ENCODE results near the gene SULT6B1.
"Not testable (repeated sequence)": the region's sequence is repeated elsewhere in the genome, so short reads cannot be mapped to it uniquely, and the experiment has no call there.

SULT6B1 gene

GRCh38 chr2:37224063-37224462, 35.6 kb upstream of the SULT6B1 start:
- no peak for TF ChIP-seq CTCF (IDR thresholded peaks at IDR 0.05; ENCODE audit: low read depth, low read length)
- H3K4me3 ChIP-seq (replicated peaks in 1 of 2; ENCODE audit: low read depth in 2 of 2, low read length in 2 of 2): no peak overlapping the region
- DNase-seq (ENCODE audit: low read depth in 2 of 2): no peak

DNA sequence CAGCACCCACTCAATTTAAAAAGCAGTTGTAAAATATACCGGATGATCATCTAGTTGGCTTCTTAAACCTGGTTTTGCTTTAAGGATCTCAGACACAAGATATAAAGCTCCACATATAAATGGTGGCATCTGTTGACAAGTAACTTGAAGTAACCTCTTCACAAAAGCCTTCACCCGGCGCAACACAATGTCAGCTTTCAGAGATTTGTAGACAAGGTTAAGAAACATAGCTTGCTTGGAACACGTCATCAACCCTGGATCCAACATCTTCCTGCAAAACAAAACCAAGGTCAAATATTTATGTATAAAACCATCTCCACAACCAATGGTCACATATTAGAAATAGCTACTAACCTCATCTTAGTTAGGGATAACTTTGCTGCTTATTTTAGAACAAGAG, 34.7 kb upstream of the SULT6B1 start:
- no peak overlapping the region for H3K4me3 ChIP-seq (replicated peaks in 1 of 2; ENCODE audit: low read depth in 2 of 2, low read length in 2 of 2)
- no peak for DNase-seq (ENCODE audit: low read depth in 2 of 2)
- TF ChIP-seq CTCF (IDR thresholded peaks at IDR 0.05; ENCODE audit: low read depth, low read length): no peak

DNA sequence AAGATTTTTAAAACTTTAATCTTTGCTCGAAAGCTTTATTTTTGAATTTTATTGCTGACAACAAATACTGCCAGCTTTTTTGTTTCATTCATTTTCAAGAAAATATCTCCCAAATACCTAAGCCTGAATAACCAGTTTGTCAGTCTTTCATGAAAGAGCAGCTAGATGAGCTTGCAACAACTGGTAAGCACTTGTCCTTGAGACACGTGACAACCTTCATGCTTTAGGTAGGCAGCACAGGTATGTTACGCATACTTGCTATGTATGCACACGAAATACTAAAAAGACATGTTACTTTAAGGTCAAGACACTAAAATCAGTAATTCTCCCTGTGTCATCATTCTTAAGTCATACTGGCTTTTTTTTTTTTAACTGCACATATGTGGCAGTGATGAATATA, 30.6 kb upstream of the SULT6B1 start:
- no peak for DNase-seq (ENCODE audit: low read depth in 2 of 2)
- no peak overlapping the region for H3K4me3 ChIP-seq (replicated peaks in 1 of 2; ENCODE audit: low read depth in 2 of 2, low read length in 2 of 2)
- TF ChIP-seq CTCF (IDR thresholded peaks at IDR 0.05; ENCODE audit: low read depth, low read length): no peak

- H3K4me3 ChIP-seq (replicated peaks in 1 of 2; ENCODE audit: low read depth in 2 of 2, low read length in 2 of 2): no peak overlapping the region
- peak; percentile 5 to 20 for DNase-seq (ENCODE audit: low read depth in 2 of 2)
- no peak for TF ChIP-seq CTCF (IDR thresholded peaks at IDR 0.05; ENCODE audit: low read depth, low read length)
Measured at GRCh38 chr2:37215250-37215649, 26.8 kb upstream of the SULT6B1 start.

GRCh38 chr2:37211939-37212338, 23.5 kb upstream of the SULT6B1 start:
- DNase-seq (ENCODE audit: low read depth in 2 of 2): no peak
- no peak overlapping the region for H3K4me3 ChIP-seq (replicated peaks in 1 of 2; ENCODE audit: low read depth in 2 of 2, low read length in 2 of 2)
- no peak for TF ChIP-seq CTCF (IDR thresholded peaks at IDR 0.05; ENCODE audit: low read depth, low read length)

DNA sequence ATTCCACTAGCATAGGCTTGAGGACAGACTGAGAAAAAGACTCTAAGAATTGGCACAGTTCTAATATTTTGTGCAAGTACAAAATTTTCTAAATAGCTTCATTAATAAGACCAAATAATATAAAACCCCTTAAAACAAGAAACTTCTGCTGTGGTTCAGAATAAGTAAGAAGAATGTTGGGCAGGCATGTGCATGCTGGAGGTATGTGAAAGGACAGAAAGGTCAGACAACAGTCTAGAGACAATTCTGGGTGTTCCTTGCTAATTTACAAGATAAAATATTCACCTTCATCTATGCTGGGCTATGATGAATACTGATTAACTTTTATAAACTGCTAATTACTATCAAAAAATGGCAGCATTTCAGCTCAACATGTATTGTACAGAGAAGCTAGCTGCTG, 22.7 kb upstream of the SULT6B1 start:
- no peak for TF ChIP-seq CTCF (IDR thresholded peaks at IDR 0.05; ENCODE audit: low read depth, low read length)
- H3K4me3 ChIP-seq (replicated peaks in 1 of 2; ENCODE audit: low read depth in 2 of 2, low read length in 2 of 2): no peak overlapping the region
- no peak for DNase-seq (ENCODE audit: low read depth in 2 of 2)

GRCh38 chr2:37206760-37207159, 18.3 kb upstream of the SULT6B1 start:
- H3K4me3 ChIP-seq (replicated peaks in 1 of 2; ENCODE audit: low read depth in 2 of 2, low read length in 2 of 2); DNase-seq (ENCODE audit: low read depth in 2 of 2): not testable (repeated sequence)

Data from cardiac fibroblast (primary cell).